Type B pancreatic cell (in vitro differentiated cells): Measurements from ENCODE around the gene TUFM. TPM values are rescaled to one million over a fixed set of nuclear protein-coding genes. Genes with fewer than 3 reads are reported as not detected.
A peak's percentile ranks its signal among the peaks of the same experiment; 100 is the strongest.

ENCODE experiments used
- DNase-seq: peaks from one replicate; pipeline ENCODE4 v3.0.0; 2021; ENCODE audit warnings: mixed read lengths; ENCODE audit not compliant: unreplicated experiment; ENCODE audit errors: extremely low spot score
- H3K27ac Mint-ChIP-seq: 2 replicates; pipeline ENCODE4 v1.8.0; 2021; ENCODE audit warnings: mild to moderate bottlenecking, mixed read lengths
- H3K27me3 Mint-ChIP-seq: 2 replicates; pipeline ENCODE4 v1.8.0; 2021; ENCODE audit warnings: mixed read lengths
- H3K36me3 Mint-ChIP-seq: 2 replicates; pipeline ENCODE4 v1.8.0; 2021; ENCODE audit warnings: mixed read lengths
- H3K4me1 Mint-ChIP-seq: one replicate; pipeline ENCODE4 v1.8.0; 2021; ENCODE audit warnings: mixed read lengths; ENCODE audit not compliant: unreplicated experiment
- H3K4me3 Mint-ChIP-seq: 2 replicates; pipeline ENCODE4 v1.8.0; 2021; ENCODE audit warnings: mild to moderate bottlenecking, mixed read lengths
- H3K9me3 Mint-ChIP-seq: 2 replicates; pipeline ENCODE4 v1.8.0; 2021; ENCODE audit warnings: mixed read lengths
- total RNA-seq: library from RNA; stranded (reverse); gene quantifications from 2 replicates; pipeline ENCODE4 v1.2.1, GENCODE V29; 2021; ENCODE audit warnings: low replicate concordance
- TF ChIP-seq, protein P1 (sequence below): fragments of 200-600 bp; sonication (generic); conservative IDR thresholded peaks from 2 replicates; pipeline ENCODE4 v1.5.0; 2021; ENCODE audit warnings: antibody characterized with exemption, mild to moderate bottlenecking

Gene TUFM
- total RNA-seq, 1 donor from 2014 or later: 182 TPM

DNA sequence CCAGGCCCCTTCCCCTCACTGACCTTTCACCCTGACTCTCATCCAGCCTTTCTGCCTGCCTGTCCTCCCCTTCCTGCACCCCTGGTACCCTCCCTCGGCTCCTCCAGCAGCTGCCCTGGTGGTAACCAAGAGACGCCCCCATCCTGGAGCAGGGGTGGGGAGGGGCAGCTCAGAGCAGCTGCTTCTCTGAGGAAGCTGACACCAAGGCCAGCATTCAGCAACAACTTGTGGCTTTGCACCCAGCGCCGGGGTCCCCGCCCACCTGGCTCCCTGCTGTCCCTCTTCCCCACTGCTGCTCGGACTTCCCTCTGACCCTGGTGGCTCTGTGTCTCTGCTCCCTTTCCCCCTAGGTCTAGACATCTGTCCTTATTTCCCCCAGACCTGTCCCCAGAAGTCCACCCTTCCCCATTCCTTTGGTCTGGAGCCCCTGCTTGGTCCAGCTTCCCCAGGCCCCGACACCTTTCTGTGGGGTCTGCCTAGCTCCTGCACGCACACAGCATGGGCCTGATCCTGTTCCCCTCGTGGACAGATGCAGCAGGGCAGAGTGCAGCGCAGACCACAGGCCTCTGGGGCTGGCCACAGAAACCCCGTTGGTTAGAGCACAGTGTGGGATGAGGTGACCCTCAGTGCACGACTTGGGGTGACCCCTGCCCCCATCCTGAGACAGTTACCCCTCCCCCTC, 31.0 kb upstream of the TUFM start:
- H3K4me1 Mint-ChIP-seq: peaks cover 13% of the 10 kb centered on the region
- peaks cover 8% of the 10 kb centered on the region for H3K27me3 Mint-ChIP-seq
- H3K9me3 Mint-ChIP-seq: no peaks in the 10 kb centered on the region
- TF ChIP-seq, protein P1, sequence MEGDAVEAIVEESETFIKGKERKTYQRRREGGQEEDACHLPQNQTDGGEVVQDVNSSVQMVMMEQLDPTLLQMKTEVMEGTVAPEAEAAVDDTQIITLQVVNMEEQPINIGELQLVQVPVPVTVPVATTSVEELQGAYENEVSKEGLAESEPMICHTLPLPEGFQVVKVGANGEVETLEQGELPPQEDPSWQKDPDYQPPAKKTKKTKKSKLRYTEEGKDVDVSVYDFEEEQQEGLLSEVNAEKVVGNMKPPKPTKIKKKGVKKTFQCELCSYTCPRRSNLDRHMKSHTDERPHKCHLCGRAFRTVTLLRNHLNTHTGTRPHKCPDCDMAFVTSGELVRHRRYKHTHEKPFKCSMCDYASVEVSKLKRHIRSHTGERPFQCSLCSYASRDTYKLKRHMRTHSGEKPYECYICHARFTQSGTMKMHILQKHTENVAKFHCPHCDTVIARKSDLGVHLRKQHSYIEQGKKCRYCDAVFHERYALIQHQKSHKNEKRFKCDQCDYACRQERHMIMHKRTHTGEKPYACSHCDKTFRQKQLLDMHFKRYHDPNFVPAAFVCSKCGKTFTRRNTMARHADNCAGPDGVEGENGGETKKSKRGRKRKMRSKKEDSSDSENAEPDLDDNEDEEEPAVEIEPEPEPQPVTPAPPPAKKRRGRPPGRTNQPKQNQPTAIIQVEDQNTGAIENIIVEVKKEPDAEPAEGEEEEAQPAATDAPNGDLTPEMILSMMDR: peak; percentile 21
- no peak overlapping the region for H3K4me3 Mint-ChIP-seq
- H3K27ac Mint-ChIP-seq: no peak overlapping the region
- no peak for DNase-seq
- no peaks in the 10 kb centered on the region for H3K36me3 Mint-ChIP-seq

DNA sequence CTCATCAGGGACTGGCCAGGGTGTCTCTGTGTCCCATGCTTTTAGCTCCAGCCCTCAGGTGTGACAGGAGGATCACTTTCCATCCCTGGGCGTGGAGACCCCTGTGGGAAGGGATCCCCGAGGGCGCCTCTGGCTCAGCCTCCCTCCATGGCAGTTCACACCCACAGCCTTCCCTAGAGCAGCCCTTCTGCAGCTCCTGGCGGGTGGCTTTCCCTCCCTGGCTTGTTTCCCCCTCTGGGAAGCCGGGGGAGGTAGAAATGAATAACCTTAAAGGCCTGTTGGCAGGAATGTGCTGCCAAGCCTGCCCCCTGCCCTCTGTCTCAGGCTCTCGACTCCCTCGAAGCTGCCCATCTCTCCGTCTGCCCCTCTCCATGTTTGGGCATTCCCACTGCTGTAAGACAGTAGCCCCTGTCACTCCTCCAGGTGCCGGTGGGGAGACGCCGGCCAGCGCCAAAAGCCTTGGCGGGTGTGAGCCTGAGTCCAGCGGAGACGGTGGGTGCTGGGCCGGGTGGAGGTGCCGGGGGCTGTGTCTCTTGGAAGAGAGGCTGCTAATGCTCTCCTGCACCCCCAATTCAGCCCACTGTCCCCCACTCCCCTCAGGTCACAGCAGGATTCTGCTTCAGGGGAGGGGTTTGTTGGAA, 30.0 kb upstream of the TUFM start:
- Mint-ChIP-seq H3K27me3 (peaks cover 5% of the 10 kb centered on the region), H3K4me3 (no peak overlapping the region), H3K27ac (no peak overlapping the region), H3K4me1 (peaks cover 10% of the 10 kb centered on the region), H3K36me3 (no peaks in the 10 kb centered on the region), H3K9me3 (no peaks in the 10 kb centered on the region)
- TF ChIP-seq, protein P1: no peak
- no peak for DNase-seq

DNA sequence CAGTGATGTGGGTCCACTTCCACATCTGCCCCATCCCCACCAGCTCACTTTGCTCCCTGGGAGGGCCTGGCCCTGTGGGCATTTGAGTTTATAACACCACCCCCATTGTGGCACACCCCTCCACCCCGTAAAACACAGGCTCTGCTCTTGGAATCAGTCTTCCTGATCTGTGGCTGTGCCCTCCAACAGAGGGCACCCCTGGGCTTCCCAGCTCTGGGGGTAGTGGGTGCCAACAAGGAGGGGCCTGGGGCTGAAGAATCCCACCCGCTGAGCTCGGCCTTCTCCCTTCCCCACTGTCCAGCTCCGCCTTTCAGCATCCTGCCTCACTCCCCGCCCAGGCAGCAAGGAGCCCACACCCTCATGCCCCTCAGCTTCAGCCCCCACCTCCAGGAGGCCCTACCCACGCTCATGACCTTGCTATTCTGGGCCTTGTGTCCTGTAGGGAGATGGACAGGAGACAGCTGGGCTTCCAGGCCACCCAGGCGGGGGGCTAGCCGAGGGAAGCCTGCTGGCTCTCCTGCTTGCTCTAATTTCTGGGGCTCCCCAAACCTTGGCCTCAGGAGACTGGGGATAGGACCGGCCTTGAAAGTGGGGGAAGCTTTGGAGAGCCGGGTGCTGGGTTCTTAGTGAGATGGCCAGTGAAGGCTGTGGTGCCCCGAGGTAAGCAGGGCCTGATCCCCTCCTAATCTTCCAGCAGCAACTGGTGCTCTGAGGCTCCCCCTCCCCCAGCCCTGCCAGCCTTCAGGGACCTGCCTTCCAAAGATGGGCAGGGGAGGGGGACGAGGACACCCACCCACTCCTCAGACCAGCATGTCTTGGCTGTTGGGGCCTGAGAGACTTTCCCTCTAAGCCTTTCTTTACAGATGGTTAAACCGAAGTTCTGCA, 29.2 kb upstream of the TUFM start:
- Mint-ChIP-seq H3K4me3 (no peak overlapping the region), H3K4me1 (peaks cover 4% of the 10 kb centered on the region), H3K36me3 (peaks cover under 1% of the 10 kb centered on the region), H3K27me3 (no peaks in the 10 kb centered on the region), H3K9me3 (no peaks in the 10 kb centered on the region), H3K27ac (no peak overlapping the region)
- DNase-seq: no peak
- TF ChIP-seq, protein P1: no peak

DNA sequence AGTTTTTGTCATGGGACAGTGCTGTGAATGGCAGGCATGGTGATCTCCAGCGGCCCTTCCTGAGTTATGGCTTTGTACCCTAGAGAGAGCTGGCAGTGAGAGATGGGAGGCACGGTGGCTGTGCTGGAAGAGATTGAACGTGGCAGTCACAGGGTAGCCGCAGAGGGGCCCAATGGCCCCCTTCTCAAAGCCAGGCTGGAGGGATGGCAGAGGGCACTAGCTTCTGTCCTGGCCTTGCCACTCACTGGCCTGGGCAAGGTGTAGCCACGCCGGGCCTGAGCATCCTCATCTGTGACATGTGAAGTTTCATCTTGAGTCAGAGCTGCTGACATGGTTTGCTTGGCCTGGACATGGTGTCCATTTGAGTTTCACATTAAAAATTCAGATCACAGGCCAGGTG, 28.3 kb upstream of the TUFM start:
- TF ChIP-seq, protein P1: no peak
- H3K27me3 Mint-ChIP-seq: no peaks in the 10 kb centered on the region

DNA sequence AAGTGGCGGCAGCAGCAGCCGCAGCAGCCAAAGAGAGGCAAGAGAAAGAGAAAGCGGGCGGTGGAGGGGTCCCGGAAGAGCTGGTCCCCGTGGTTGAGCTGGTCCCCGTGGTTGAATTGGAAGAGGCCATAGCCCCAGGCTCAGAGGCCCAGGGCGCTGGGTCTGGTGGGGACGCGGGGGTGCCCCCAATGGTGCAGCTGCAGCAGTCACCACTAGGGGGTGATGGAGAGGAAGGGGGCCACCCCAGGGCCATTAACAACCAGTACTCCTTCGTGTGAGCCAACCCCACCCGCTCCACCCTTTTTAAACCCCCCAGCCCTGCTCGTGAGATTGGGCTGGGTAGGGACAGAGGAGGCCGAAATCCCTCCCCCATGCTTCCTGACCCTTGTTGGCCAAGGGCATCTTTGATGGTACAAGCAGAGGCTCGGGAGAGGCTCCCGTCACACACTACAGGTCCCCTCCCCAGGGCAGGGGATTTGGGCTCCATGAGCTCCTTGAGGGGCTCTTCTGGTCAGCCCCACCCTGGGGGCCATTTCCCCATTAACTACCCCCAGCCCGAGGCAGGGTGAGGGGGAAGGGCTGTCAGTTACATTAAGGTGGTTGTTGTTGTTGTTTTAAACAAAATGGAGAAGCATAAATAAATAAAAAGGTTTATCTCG, 27.5 kb upstream of the TUFM start:
- DNase-seq: no peak
- peaks cover 4% of the 10 kb centered on the region for H3K36me3 Mint-ChIP-seq
- no peak overlapping the region for H3K4me3 Mint-ChIP-seq
- peaks cover 4% of the 10 kb centered on the region for H3K4me1 Mint-ChIP-seq
- no peaks in the 10 kb centered on the region for H3K9me3 Mint-ChIP-seq
- no peaks in the 10 kb centered on the region for H3K27me3 Mint-ChIP-seq
- no peak overlapping the region for H3K27ac Mint-ChIP-seq
- TF ChIP-seq, protein P1: peak; percentile 74

More for the DNA sequence above, 28.3 kb upstream of the TUFM start:
- Mint-ChIP-seq H3K27ac (no peak overlapping the region), H3K4me3 (no peak overlapping the region), H3K4me1 (peaks cover 4% of the 10 kb centered on the region), H3K9me3 (no peaks in the 10 kb centered on the region), H3K36me3 (peaks cover 4% of the 10 kb centered on the region)
- no peak for DNase-seq
